NOMO-1 treated with dmso at 0.1 percent for 144 hours (cell line): ENCODE data around the gene GAB4.
"Not testable (repeated sequence)": the region's sequence is repeated elsewhere in the genome, so short reads cannot be mapped to it uniquely, and the experiment has no call there.

ENCODE experiments used
- DNase-seq: peaks from one replicate; lab custom pipeline; 2025; ENCODE audit not compliant: unreplicated experiment; lab: John Stamatoyannopoulos, UW

GAB4 gene

GRCh38 chr22:17007852-17008731 is at the start of gene GAB4:
Gene GAB4 (minus strand): TSS chr22:17008222. CDS start chr22:17008114, 108 bp downstream.
- DNase-seq, result no peak

DNA sequence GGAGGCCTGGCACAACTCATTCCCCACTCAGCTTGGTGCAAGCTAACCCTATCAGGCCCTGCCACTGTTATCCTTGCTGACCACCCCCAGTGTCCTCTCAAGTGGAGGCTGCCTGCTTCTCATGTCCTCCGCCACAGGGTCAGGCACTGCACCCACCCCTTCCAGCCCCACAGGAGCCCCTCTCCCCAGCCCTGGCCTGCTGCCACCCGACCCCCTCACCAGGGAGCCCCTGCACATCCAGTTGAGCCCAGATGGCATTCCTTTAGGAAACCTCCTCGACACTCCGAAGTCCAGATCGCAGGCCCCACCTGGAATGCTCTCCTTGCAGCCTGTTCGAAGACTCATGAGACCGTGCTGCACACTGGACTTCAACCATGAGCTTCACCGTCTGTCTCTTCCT is 48.8 kb upstream of the GAB4 start:
- DNase-seq, result no peak

DNA sequence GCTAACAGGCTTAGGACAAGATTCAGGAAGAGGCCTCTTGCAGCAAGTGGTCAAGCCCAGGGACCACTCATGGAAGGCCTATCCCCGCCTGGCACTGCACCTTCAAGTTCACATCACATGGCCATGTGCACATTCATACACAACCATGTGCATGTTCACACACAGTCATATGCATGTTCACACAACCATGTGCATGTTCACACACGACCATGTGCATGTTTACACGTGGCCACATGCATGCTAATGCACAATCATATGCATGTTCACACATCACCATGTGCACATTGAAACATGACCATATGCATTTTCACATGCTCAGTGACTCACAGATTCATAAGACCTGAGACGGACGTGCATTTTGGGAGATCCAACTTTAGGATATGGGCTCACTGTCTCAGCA is 48.0 kb upstream of the GAB4 start:
- DNase-seq, result no peak

DNA sequence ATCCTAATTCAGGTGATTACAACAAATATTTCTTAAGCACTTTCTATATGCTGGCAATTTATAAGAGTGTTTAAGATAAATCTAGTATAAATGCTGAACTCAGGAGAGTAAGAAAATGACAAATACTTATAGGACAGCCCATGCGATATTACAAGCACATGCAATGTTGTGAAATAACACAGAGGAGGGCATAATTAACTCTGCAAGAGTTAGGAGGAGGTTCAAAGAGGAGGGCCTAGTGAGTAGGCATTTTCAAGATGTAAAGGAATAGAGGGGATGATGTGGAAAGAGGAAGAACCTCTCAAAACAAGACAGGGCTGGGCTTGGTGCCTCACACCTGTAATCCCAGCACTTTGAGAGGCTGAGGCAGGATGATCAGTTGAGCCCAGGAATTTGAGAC is 39.6 kb upstream of the GAB4 start:
- DNase-seq, result peak; percentile 80

DNA sequence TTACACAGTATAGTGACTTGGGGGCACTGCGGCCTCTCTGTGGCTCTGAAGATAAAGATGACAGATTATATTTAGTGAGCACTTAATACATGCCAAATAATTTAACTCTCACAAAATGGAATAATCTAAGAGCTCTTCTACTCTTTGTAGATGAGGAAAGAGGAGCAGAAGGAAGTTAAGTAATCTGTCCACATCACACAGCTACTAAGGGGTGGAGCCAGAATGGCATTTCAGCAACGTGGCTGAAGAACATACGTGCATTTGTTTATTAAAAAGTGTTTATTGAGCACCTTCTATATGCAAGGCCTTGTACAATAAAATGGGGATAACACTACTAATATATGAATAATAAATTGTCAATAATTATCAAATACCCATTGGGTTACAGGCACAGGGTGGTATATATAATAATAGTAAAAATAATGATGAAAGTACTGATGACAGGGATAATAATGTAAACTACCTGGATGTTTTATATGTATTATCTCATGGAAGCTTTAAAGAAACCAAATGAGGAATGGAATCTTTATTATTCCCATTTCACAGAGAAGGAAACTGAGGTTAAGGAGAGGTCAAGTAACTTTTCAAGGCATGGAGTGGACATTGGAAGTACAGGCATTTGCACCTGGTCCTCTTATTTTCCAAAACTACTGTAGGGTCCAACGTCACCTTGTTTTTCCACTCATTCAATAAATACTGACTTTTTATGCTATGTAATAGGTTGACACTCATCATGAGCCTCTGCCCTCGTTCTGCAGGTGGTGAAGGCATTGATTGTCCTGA is 38.7 kb upstream of the GAB4 start:
- DNase-seq, result peak; percentile 20

DNA sequence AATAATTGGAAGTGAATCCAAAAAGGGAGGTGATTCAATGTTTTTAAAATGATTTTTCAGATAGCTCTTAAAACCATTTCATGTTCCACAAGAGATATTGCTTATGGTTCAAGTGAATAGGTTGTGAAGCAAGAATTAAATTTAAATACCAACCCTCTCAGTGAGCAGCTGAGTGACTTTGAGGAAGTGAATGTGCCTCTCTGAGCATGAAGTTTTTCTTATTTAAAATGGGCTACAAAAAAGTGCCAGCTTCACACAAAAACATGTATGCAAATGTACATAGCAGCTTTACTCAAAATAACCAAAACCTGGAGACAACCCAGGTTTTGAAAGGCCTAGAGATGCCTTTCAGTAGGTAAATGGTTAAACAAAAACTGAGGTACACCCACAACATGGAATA is 35.5 kb upstream of the GAB4 start:
- no peak for DNase-seq

GRCh38 chr22:17036842-17037711 is 29.1 kb upstream of the GAB4 start:
- not testable (repeated sequence) for DNase-seq

DNA sequence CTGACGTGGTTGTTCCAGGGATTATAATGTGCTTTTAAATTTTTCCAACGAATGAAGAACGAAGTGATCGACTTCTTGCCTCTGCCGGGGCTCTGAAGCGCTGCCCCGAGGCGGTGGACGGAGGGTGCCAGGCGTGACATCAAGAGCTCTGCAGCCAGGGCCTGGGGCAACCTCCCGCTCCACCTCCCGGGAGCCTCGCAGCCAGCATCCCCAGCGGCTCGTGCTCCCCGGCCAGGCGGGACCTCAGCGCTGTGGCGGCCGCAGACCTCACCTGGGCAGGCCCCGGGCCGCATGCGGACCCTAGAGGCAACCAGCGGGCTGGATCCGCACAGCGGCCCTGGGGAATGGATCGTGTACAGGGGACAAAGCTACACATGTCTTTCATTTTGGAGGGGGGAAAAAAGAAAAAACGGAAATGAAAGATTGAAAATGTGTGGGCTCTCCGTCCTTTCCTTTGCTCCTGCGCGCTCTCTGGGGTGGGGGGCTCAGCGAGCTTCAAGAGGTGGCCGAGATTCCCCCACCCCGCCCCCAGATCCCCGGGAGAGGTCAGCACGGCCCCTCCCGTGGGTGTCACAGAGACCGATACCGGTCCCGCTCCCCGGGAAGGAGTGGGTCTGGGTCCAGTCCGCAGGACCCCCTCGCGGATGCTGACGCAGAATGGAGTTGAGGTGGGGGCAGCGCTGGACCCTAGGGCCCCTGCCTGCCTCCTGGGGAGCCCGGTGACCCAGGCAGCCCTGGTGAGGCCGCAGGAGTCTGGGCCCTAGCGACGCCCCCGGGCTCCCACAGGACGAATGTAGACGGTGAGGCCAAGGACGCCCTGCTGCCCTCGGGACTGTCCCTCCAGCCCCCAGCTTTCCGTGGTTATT is 28.2 kb upstream of the GAB4 start:
- not testable (repeated sequence) for DNase-seq

- DNase-seq, result no peak
Observed at GRCh38 chr22:17035246-17035645, 27.2 kb upstream of the GAB4 start.

- DNase-seq, result not testable (repeated sequence)
Observed at GRCh38 chr22:17034532-17034931, 26.5 kb upstream of the GAB4 start.

DNA sequence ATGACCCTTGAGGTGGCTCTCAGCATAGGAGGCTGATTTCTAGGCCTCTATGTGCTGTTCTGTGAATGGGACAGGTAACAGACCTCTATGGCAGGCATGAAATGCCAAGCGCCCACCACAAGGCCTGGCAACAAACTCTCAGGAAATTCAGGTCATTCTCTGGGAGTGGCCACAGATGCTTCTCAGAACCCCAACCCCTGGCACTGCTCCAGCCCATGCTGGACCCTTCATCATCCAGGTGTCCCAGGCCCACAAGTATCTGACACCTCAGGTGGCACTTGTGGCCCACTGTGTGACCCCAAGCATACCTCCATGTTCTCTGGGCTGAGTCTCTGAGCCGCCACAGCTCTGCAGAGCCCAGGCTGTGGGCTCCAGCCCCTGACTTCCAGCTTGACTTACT is 24.3 kb upstream of the GAB4 start:
- not testable (repeated sequence) for DNase-seq

DNA sequence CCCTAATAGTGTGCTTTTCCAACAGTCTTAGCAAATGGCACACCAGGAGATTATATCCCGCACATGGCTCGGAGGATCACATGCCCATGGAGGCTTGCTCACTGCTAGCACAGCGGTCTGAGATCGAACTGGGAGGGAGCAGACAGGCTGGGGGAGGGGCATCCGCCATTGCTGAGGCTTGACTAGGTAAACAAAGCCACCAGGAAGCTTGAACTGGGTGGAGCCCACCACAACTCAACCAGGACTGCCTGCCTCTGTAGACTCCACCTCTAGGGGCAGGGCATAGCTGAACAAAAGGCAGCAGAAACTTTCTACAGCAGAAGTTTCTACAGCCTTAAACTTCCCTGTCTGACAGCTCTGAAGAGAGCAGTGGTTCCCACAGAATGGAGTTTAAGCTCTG is 16.4 kb upstream of the GAB4 start:
- DNase-seq, result not testable (repeated sequence)

GRCh38 chr22:17015552-17015951 is 7.5 kb upstream of the GAB4 start:
- not testable (repeated sequence) for DNase-seq

GRCh38 chr22:17014101-17014440 is 6.0 kb upstream of the GAB4 start:
- not testable (repeated sequence) for DNase-seq

GRCh38 chr22:17013396-17014100 is 5.5 kb upstream of the GAB4 start:
- no peak for DNase-seq

- DNase-seq, result no peak
Observed at GRCh38 chr22:17012267-17012666, 4.2 kb upstream of the GAB4 start.

GRCh38 chr22:17009640-17010291 is 1.7 kb upstream of the GAB4 start:
- no peak for DNase-seq

DNA sequence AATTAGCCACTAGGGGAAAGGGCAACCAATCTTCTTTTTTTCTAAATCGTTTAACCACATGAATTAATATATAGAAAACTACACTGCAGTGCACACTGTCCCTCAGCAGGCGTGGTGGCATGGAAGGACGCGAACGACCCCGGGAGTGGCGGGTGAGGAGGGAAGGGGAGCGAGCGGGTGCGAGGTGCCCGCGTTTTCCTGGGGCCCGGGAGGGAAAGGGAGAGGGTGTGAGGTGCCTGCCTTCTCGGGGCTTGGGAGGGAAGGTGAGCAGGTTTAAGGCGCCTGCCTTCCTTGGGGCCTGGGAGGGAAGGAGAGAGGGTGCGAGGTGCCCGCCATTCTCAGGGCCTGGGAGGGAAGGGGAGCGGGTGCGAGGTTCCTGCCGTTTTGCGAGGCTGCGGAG is 765 bp downstream of the GAB4 start:
- no peak for DNase-seq

- no peak for DNase-seq
Observed at GRCh38 chr22:16989915-16990314, 18.1 kb downstream of the GAB4 start.
